ENCODE measurements around the gene TTYH1. TPM values are rescaled to one million over a fixed set of nuclear protein-coding genes. Genes with fewer than 3 reads are reported as not detected.

The TTYH1 gene
- total RNA-seq, 1 experiment from 2014 or later, result 0.62 TPM

DNA sequence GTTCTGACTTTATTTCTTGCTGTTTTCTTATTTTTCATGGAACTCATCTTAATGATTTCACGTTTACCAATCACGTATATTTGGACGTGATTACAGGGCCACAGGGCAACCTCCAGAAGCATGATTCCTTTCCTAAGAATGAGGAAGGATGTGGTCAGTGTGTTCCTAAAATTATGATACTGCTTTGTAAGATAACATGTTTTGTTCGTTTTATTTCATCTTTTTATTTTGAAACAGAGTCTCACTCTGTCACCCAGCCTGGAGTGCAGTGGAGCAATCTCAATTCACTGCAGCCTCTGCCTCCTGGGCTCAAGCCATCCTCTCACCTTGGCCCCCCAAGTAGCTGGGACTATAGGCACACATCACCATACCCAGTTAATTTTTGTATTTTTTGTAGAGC, 25.7 kb upstream of the TTYH1 start:
- intact Hi-C loops (cut with micrococcal nuclease; ENCODE audit: unreplicated experiment) (no loop called here), in situ Hi-C loops (cut with HindIII; ENCODE audit: low pct_unique_long_range_greater_than_20kb, low sequenced_read_pairs) (no loop called here)
- no peak overlapping the region for H3K4me3 ChIP-seq (ENCODE audit: low read depth in 2 of 2, low read length in 2 of 2)
- ChIA-PET CTCF (no interaction called here), POLR2A (no interaction called here)
- no TSS peak for BruUV-seq (replicated peaks)
- ATAC-seq (no peak), DNase-seq (ENCODE audit: low read depth, low spot score) (no peak)
- H3K4me1 ChIP-seq (ENCODE audit: control insufficient read depth, insufficient read depth, low read length), result peaks cover 6% of the 10 kb centered on the region; the same call in 1 of the 2 replicates
- TF ChIP-seq, protein P1, sequence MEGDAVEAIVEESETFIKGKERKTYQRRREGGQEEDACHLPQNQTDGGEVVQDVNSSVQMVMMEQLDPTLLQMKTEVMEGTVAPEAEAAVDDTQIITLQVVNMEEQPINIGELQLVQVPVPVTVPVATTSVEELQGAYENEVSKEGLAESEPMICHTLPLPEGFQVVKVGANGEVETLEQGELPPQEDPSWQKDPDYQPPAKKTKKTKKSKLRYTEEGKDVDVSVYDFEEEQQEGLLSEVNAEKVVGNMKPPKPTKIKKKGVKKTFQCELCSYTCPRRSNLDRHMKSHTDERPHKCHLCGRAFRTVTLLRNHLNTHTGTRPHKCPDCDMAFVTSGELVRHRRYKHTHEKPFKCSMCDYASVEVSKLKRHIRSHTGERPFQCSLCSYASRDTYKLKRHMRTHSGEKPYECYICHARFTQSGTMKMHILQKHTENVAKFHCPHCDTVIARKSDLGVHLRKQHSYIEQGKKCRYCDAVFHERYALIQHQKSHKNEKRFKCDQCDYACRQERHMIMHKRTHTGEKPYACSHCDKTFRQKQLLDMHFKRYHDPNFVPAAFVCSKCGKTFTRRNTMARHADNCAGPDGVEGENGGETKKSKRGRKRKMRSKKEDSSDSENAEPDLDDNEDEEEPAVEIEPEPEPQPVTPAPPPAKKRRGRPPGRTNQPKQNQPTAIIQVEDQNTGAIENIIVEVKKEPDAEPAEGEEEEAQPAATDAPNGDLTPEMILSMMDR (IDR thresholded peaks at IDR 0.05), result no peak
- TF ChIP-seq TCF7L2 (IDR thresholded peaks at IDR 0.05; ENCODE audit: low read depth, low read length) (no peak), SIN3A (IDR thresholded peaks at IDR 0.05; ENCODE audit: borderline replicate concordance, insufficient read depth, low read depth, low read length) (no peak), POLR2AphosphoS5 (IDR thresholded peaks at IDR 0.05; ENCODE audit: low read depth, low read length) (no peak)
- TF ChIP-seq, protein P2, sequence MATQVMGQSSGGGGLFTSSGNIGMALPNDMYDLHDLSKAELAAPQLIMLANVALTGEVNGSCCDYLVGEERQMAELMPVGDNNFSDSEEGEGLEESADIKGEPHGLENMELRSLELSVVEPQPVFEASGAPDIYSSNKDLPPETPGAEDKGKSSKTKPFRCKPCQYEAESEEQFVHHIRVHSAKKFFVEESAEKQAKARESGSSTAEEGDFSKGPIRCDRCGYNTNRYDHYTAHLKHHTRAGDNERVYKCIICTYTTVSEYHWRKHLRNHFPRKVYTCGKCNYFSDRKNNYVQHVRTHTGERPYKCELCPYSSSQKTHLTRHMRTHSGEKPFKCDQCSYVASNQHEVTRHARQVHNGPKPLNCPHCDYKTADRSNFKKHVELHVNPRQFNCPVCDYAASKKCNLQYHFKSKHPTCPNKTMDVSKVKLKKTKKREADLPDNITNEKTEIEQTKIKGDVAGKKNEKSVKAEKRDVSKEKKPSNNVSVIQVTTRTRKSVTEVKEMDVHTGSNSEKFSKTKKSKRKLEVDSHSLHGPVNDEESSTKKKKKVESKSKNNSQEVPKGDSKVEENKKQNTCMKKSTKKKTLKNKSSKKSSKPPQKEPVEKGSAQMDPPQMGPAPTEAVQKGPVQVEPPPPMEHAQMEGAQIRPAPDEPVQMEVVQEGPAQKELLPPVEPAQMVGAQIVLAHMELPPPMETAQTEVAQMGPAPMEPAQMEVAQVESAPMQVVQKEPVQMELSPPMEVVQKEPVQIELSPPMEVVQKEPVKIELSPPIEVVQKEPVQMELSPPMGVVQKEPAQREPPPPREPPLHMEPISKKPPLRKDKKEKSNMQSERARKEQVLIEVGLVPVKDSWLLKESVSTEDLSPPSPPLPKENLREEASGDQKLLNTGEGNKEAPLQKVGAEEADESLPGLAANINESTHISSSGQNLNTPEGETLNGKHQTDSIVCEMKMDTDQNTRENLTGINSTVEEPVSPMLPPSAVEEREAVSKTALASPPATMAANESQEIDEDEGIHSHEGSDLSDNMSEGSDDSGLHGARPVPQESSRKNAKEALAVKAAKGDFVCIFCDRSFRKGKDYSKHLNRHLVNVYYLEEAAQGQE (IDR thresholded peaks at IDR 0.05; ENCODE audit: insufficient read depth in 1 of 2, low read depth in 2 of 2, low read length in 1 of 2), result no peak
- no peak overlapping the region for H3K27ac ChIP-seq (ENCODE audit: low read length)
- H3K27me3 ChIP-seq (ENCODE audit: control insufficient read depth, insufficient read depth, low read length), result peaks cover 16% of the 10 kb centered on the region
- H3K9me3 ChIP-seq (ENCODE audit: control insufficient read depth, insufficient read depth, low read depth, low read length), result no peaks in the 10 kb centered on the region
- H3K36me3 ChIP-seq (ENCODE audit: control insufficient read depth, insufficient read depth, low read length), result no peaks in the 10 kb centered on the region

DNA sequence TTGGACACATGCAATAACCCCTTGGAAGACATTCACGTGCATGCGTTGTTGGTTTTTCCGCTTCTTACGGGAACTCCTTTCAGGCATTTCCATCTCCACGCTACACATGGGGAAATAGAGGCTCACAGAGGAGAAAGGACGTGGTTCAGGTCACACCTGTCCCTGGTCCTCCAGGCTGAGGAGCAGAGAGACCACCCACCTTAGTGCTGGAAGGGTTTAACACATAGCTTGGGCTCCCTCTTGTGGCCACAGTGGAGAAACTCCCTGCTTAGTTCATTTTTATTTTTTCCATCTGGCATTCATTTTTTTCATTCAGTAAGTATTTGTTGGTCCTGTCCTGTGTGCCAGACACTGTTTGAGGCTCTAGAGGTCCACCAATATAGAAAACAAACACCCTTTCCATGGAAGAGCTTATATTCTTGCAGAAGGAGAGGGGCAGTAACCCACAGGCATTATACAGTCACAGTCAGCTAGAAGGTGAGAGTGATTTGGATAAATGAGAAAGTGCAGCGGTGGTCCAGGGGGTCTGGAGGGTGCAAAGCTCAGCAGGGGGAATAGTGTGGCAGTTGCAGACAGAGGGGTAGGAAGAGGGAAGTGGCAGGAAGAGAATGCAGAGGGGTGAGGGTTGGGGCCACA, 24.2 kb upstream of the TTYH1 start:
- Histone ChIP-seq H3K27me3 (ENCODE audit: control insufficient read depth, insufficient read depth, low read length) (peaks cover 13% of the 10 kb centered on the region), H3K27ac (ENCODE audit: low read length) (no peak overlapping the region), H3K36me3 (ENCODE audit: control insufficient read depth, insufficient read depth, low read length) (no peaks in the 10 kb centered on the region), H3K4me3 (ENCODE audit: low read depth in 2 of 2, low read length in 2 of 2) (no peak overlapping the region), H3K9me3 (ENCODE audit: control insufficient read depth, insufficient read depth, low read depth, low read length) (no peaks in the 10 kb centered on the region), H3K4me1 (ENCODE audit: control insufficient read depth, insufficient read depth, low read length) (peaks cover 6% of the 10 kb centered on the region; the same call in 1 of the 2 replicates)
- ATAC-seq, result peak; percentile 54; the same call in 1 of the 2 replicates
- intact Hi-C loops (cut with micrococcal nuclease; ENCODE audit: unreplicated experiment), result loop anchor here (2.0 kb wide), 1 partner anchor 48 kb away; no protein-coding TSS in a partner anchor
- no TSS peak for BruUV-seq (replicated peaks)
- ChIA-PET CTCF (interaction anchor here (0.5 to 1.7 kb wide), 7 partner anchors 12 to 186 kb away, joined by 3 to 7 read pairs (median 5); partner anchors contain the start of gene LILRA4), POLR2A (no interaction called here)
- in situ Hi-C loops (cut with HindIII; ENCODE audit: low pct_unique_long_range_greater_than_20kb, low sequenced_read_pairs), result no loop called here
- TF ChIP-seq, protein P1 (IDR thresholded peaks at IDR 0.05), result peak; percentile 95
- TF ChIP-seq, protein P2 (IDR thresholded peaks at IDR 0.05; ENCODE audit: insufficient read depth in 1 of 2, low read depth in 2 of 2, low read length in 1 of 2), result no peak
- DNase-seq (ENCODE audit: low read depth, low spot score), result peak; percentile 42
